H1 (cell line): ENCODE results near the gene CAPS. TPM values are rescaled to one million over a fixed set of nuclear protein-coding genes. Genes with fewer than 3 reads are reported as not detected.

Experiments used
- CTCF ChIA-PET: fragments of 300-600 bp; sonication (Branson Sonifier 250); formaldehyde crosslinking; loops from one replicate; lab custom pipeline; 2021; ENCODE audit not compliant: partially characterized antibody; lab: Charles Lee
- POLR2A ChIA-PET: fragments of 300-600 bp; sonication (Branson Sonifier 250); formaldehyde crosslinking; loops from one replicate; lab custom pipeline; 2021; ENCODE audit warnings: inconsistent platforms; ENCODE audit not compliant: partially characterized antibody; lab: Charles Lee
- DNase-seq, 2 experiments: peaks; one replicate each; pipeline versions ENCODE4 v3.0.0 to v3.0.0-alpha.2; 2010 to 2022; ENCODE audit warnings: low spot score in 2 of 2, low read depth in 1 of 2, mixed read lengths in 1 of 2
- FAIRE-seq: peaks from 2 replicates; lab custom pipeline; 2011; peaks lifted over from hg19 to GRCh38; lab: Jason Lieb, UNC
- H2AFZ ChIP-seq: 2 replicates; pipeline ENCODE4 v1.8.1; 2012; ENCODE audit warnings: low read length, inconsistent platforms
- H2AK5ac ChIP-seq: 2 replicates; pipeline ENCODE4 v1.6.1; 2013; ENCODE audit warnings: low read depth, low read length
- H2BK120ac ChIP-seq: replicated peaks from 2 replicates; pipeline ENCODE3; 2013; ENCODE audit warnings: low read depth, low read length, inconsistent platforms
- H2BK12ac ChIP-seq: 2 replicates; pipeline ENCODE4 v1.6.1; 2013; ENCODE audit warnings: low read depth, low read length
- H2BK15ac ChIP-seq: 2 replicates; pipeline ENCODE4 v1.6.1; 2013; ENCODE audit warnings: low read length
- H2BK20ac ChIP-seq: 2 replicates; pipeline ENCODE4 v1.6.1; 2013; ENCODE audit warnings: low read length
- H2BK5ac ChIP-seq: 2 replicates; pipeline ENCODE4 v1.6.1; 2013; ENCODE audit warnings: low read depth, low read length
- H3K14ac ChIP-seq: 2 replicates; pipeline ENCODE4 v1.6.1; 2013; ENCODE audit warnings: inconsistent platforms; ENCODE audit not compliant: insufficient read length
- H3K18ac ChIP-seq: 2 replicates; pipeline ENCODE4 v1.6.1; 2013; ENCODE audit warnings: low read length; ENCODE audit errors: extremely low read depth
- H3K23ac ChIP-seq: 2 replicates; pipeline ENCODE4 v1.6.1; 2013; ENCODE audit warnings: inconsistent platforms; ENCODE audit not compliant: insufficient read length
- H3K23me2 ChIP-seq: 2 replicates; pipeline ENCODE4 v1.6.1; 2013; ENCODE audit warnings: low read depth, low read length
- H3K27ac ChIP-seq: 2 replicates; pipeline ENCODE4 v1.6.1; 2011; ENCODE audit warnings: low read depth, low read length, inconsistent platforms
- H3K27me3 ChIP-seq, 4 experiments: replicated peaks in 1 of 4; 1 replicate in 1 of 4; 2 replicates in 3 of 4; pipeline versions ENCODE4 v1.6.1 to v1.8.1; 2011 to 2013; ENCODE audit warnings: low read length in 3 of 4, mild to moderate bottlenecking in 3 of 4, inconsistent platforms in 2 of 4, mixed read lengths in 2 of 4, moderate library complexity in 1 of 4; ENCODE audit not compliant: control insufficient read depth in 3 of 4, insufficient read depth in 3 of 4; ENCODE audit errors: extremely low read depth in 1 of 4
- H3K36me3 ChIP-seq, 4 experiments: 2 replicates each; pipeline versions ENCODE4 v1.6.1 to v1.8.1; 2011 to 2013; ENCODE audit warnings: mild to moderate bottlenecking in 4 of 4, low read length in 3 of 4, moderate library complexity in 2 of 4, control low read depth in 1 of 4, inconsistent platforms in 1 of 4; ENCODE audit not compliant: insufficient read depth in 4 of 4, control insufficient read depth in 2 of 4
- H3K4ac ChIP-seq: replicated peaks from 2 replicates; pipeline ENCODE3; 2013; ENCODE audit warnings: low read length, low read depth, mixed read lengths, inconsistent platforms; ENCODE audit not compliant: insufficient read length
- H3K4me1 ChIP-seq, 4 experiments: replicated peaks in 1 of 4; 1 replicate in 1 of 4; 2 replicates in 3 of 4; pipeline versions ENCODE4 v1.6.1 to v1.8.1; 2011 to 2013; ENCODE audit warnings: low read length in 3 of 4, inconsistent platforms in 2 of 4, mixed read lengths in 1 of 4; ENCODE audit not compliant: insufficient read depth in 4 of 4, control insufficient read depth in 3 of 4
- H3K4me2 ChIP-seq, 2 experiments: 2 replicates each; pipeline versions ENCODE4 v1.6.1 to v1.8.1; 2011 to 2013; ENCODE audit warnings: low read depth in 2 of 2, low read length in 2 of 2, control low read depth in 1 of 2, inconsistent platforms in 1 of 2, mild to moderate bottlenecking in 1 of 2; ENCODE audit not compliant: insufficient read depth in 1 of 2
- H3K4me3 ChIP-seq, 4 experiments: fragments of 200-600, 300-600 bp in 1 of 4; sonication (generic), shearing (Covaris generic), sonication (Bioruptor Twin) in 1 of 4; 2 replicates each; pipeline versions ENCODE4 v1.5.1 to v1.8.1; 2011 to 2016; ENCODE audit warnings: low read length in 4 of 4, low read depth in 3 of 4, control low read depth in 2 of 4, inconsistent platforms in 2 of 4, mild to moderate bottlenecking in 2 of 4, mixed read lengths in 1 of 4, moderate library complexity in 1 of 4; ENCODE audit not compliant: insufficient read depth in 2 of 4; ENCODE audit errors: extremely low read depth in 1 of 4
- H3K56ac ChIP-seq: replicated peaks from 2 replicates; pipeline ENCODE3; 2013; ENCODE audit warnings: low read depth, mild to moderate bottlenecking, mixed read lengths, low read length, inconsistent platforms; ENCODE audit not compliant: insufficient read length
- H3K79me1 ChIP-seq: 2 replicates; pipeline ENCODE4 v1.6.1; 2013; ENCODE audit warnings: low read depth, low read length, control low read depth
- H3K79me2 ChIP-seq, 2 experiments: 2 replicates each; pipeline versions ENCODE4 v1.6.1 to v1.8.1; 2012 to 2013; ENCODE audit warnings: low read length in 2 of 2, mild to moderate bottlenecking in 2 of 2, inconsistent platforms in 1 of 2; ENCODE audit not compliant: insufficient read depth in 2 of 2, control insufficient read depth in 1 of 2
- H3K9ac ChIP-seq, 4 experiments: replicated peaks in 1 of 4; 1 replicate in 1 of 4; 2 replicates in 3 of 4; pipeline versions ENCODE4 v1.6.1 to v1.8.1; 2011 to 2013; ENCODE audit warnings: low read depth in 3 of 4, low read length in 3 of 4, control low read depth in 2 of 4, mild to moderate bottlenecking in 2 of 4, moderate library complexity in 2 of 4, inconsistent platforms in 1 of 4; ENCODE audit errors: extremely low read depth in 1 of 4
- H3K9me3 ChIP-seq, 2 experiments: 2 replicates each; pipeline versions ENCODE4 v1.6.1 to v1.8.1; 2012 to 2013; ENCODE audit warnings: mild to moderate bottlenecking in 2 of 2, moderate library complexity in 2 of 2, control low read depth in 1 of 2, inconsistent platforms in 1 of 2, low read depth in 1 of 2, low read length in 1 of 2, mixed read lengths in 1 of 2; ENCODE audit not compliant: insufficient read depth in 2 of 2
- H4K20me1 ChIP-seq, 2 experiments: replicated peaks in 1 of 2; 2 replicates each; pipeline versions ENCODE3 to v1.8.1; 2011 to 2013; ENCODE audit warnings: inconsistent platforms in 2 of 2, low read length in 2 of 2, mild to moderate bottlenecking in 1 of 2; ENCODE audit not compliant: insufficient read depth in 2 of 2, control insufficient read depth in 1 of 2
- H4K5ac ChIP-seq: 2 replicates; pipeline ENCODE4 v1.6.1; 2013; ENCODE audit warnings: low read length, low read depth, mixed read lengths, inconsistent platforms; ENCODE audit not compliant: insufficient read length
- H4K8ac ChIP-seq: 2 replicates; pipeline ENCODE4 v1.8.0; 2013; ENCODE audit warnings: mild to moderate bottlenecking, moderate library complexity, low read length, inconsistent platforms; ENCODE audit not compliant: insufficient read depth; ENCODE audit errors: extremely low read depth
- H4K91ac ChIP-seq: replicated peaks from 2 replicates; pipeline ENCODE3; 2013; ENCODE audit warnings: low read length, mixed read lengths, inconsistent platforms; ENCODE audit not compliant: insufficient read length
- ATF2 ChIP-seq: IDR thresholded peaks from 2 replicates; pipeline ENCODE4 v1.6.1; 2012; ENCODE audit warnings: low read length, inconsistent platforms
- HDAC6 ChIP-seq: IDR thresholded peaks from one replicate; pipeline ENCODE4 v1.7.1; 2012; ENCODE audit warnings: low read depth, mild to moderate bottlenecking, inconsistent platforms, low read length, moderate library complexity
- JUN ChIP-seq: IDR thresholded peaks from 2 replicates; pipeline ENCODE4 v1.6.1; 2011; ENCODE audit warnings: low read depth, mild to moderate bottlenecking, improper control_type of control experiment, low read length
- KDM1A ChIP-seq: fragments of 200-600, 300-600 bp; sonication (generic); IDR thresholded peaks from 2 replicates; pipeline ENCODE4 v1.7.1; 2016; ENCODE audit warnings: mild to moderate bottlenecking, low read length, borderline replicate concordance
- SIX5 ChIP-seq: IDR thresholded peaks from 2 replicates; pipeline ENCODE4 v1.6.1; 2011; ENCODE audit warnings: mild to moderate bottlenecking, low read depth, low read length
- SUZ12 ChIP-seq: fragments of 200-600 bp; sonication (generic); IDR thresholded peaks from 2 replicates; pipeline ENCODE4 v1.6.1; 2012; ENCODE audit warnings: mild to moderate bottlenecking, inconsistent platforms, low read length, moderate library complexity, mixed read lengths
- WGBS, 2 experiments: shearing (Covaris generic) in 1 of 2; methylation state at CpG; one replicate each; pipeline versions ENCODE4 v1.1.6 to v1.1.7; 2013 to 2015; ENCODE audit warnings: low lambda C conversion rate in 2 of 2, mixed read lengths in 2 of 2, inconsistent platforms in 1 of 2, low coverage in 1 of 2, missing lambda C conversion rate in 1 of 2; ENCODE audit not compliant: insufficient replicate concordance in 2 of 2, insufficient coverage in 1 of 2, insufficient read length in 1 of 2; ENCODE audit errors: extremely low coverage in 1 of 2, missing lambda C conversion rate in 1 of 2; 5-methylcytosine and 5-hydroxymethylcytosine counted together
- polyA plus RNA-seq, 7 experiments: library from polyadenylated mRNA; depleted of rRNA in 3 of 7; stranded (reverse) in 5 of 7; unstranded in 2 of 7; fragments of >200 nt in 5 of 7; fragments of 200-250 nt in 2 of 7; gene quantifications; 1 replicate in 5 of 7; 2 replicates in 1 of 7; 4 replicates in 1 of 7; pipeline versions ENCODE4 v1.2.1 to v1.2.3, GENCODE V29; 2011 to 2013; ENCODE audit warnings: missing spikeins in 2 of 7, mixed read lengths in 2 of 7
- total RNA-seq: library from RNA; stranded (reverse); fragmentation: NEBNext Ultra II Directional; extraction: Animal tissue kit (Norgen Biotek cat#: 25700); gene quantifications from 2 replicates; pipeline ENCODE4 v1.2.1, GENCODE V29; 2021

Gene CAPS
- total and polyA plus RNA-seq, 2 of the 8 experiments (the other 6 are each of a cell fraction or from before 2014, with no cell fraction given): 2.1 to 2.4 TPM

GRCh38 chr19:5895409-5895808 lies 18.6 kb upstream of the CAPS start:
- no peaks in the 10 kb centered on the region for H3K23me2 ChIP-seq
- no peak overlapping the region for H3K4ac ChIP-seq
- no peak overlapping the region for H3K14ac ChIP-seq
- H2BK120ac ChIP-seq: no peak overlapping the region
- POLR2A ChIA-PET: interaction anchor here (1.2 to 3.7 kb wide), 2 partner anchors 9 to 67 kb away, joined by 6 to 20 read pairs; partner anchors contain the start of genes NDUFA11 and VMAC
- no peak overlapping the region for H2AK5ac ChIP-seq
- CTCF ChIA-PET: interaction anchor here (0.8 to 1.7 kb wide), 3 partner anchors 87 to 91 kb away, joined by 3 to 4 read pairs (median 4); no protein-coding TSS in a partner anchor
- H3K18ac ChIP-seq: no peak overlapping the region
- 83% methylated on average over 15 of the region's 15 CpGs; no CpG with 5 or more reads in 1 of the 2 experiments for WGBS, 2 experiments
- no peak overlapping the region for H2AFZ ChIP-seq
- H4K8ac ChIP-seq: no peak overlapping the region
- peaks cover 2% of the 10 kb centered on the region; the same call in 1 of the 2 replicates for H3K79me1 ChIP-seq
- no peak overlapping the region for H3K9ac ChIP-seq
- H2BK5ac ChIP-seq: no peak overlapping the region
- DNase-seq (no peak), FAIRE-seq (no peak)
- peaks cover 0 to 1% (median 0%) of the 10 kb centered on the region in 4 experiments; a peak in 3 of 7 replicates for H3K27me3 ChIP-seq
- H2BK12ac ChIP-seq: no peak overlapping the region
- no peak overlapping the region for H4K91ac ChIP-seq
- H3K4me1 ChIP-seq: peaks cover 0 to 11% (median 4%) of the 10 kb centered on the region in 4 experiments; a peak in 5 of 7 replicates
- H3K9me3 ChIP-seq: no peaks in the 10 kb centered on the region
- no peak overlapping the region for H4K5ac ChIP-seq
- TF ChIP-seq SUZ12 (no peak), HDAC6 (no peak), SIX5 (no peak), JUN (no peak), KDM1A (no peak), ATF2 (no peak)
- no peak overlapping the region for H3K27ac ChIP-seq
- peaks cover 5 to 20% of the 10 kb centered on the region in 2 experiments for H4K20me1 ChIP-seq
- H3K56ac ChIP-seq: no peak overlapping the region
- no peak overlapping the region for H2BK20ac ChIP-seq
- H3K4me2 ChIP-seq: no peak overlapping the region
- H3K23ac ChIP-seq: no peak overlapping the region
- no peak overlapping the region for H2BK15ac ChIP-seq
- H3K4me3 ChIP-seq: no peak overlapping the region
- peaks cover 0 to 13% of the 10 kb centered on the region in 2 experiments; a peak in 2 of 4 replicates for H3K79me2 ChIP-seq
- peaks cover 0 to 16% (median 8%) of the 10 kb centered on the region in 4 experiments; a peak in 5 of 8 replicates for H3K36me3 ChIP-seq
